Vagina (tissue), 2 donors: Measurements from ENCODE around the gene SCAF4.

Experiments used
- CTCF ChIP-seq, 3 experiments: fragments of 450-650 bp in 2 of 3; fragments of 200-600 bp in 1 of 3; sonication (generic) in 1 of 3; IDR thresholded peaks; one replicate each; pipeline ENCODE4 v1.5.1; 2017 to 2019; ENCODE audit warnings: antibody characterized with exemption in 3 of 3, mild to moderate bottlenecking in 2 of 3, moderate library complexity in 2 of 3
- POLR2AphosphoS5 ChIP-seq, 2 donors: sonication (generic); formaldehyde crosslinking; IDR thresholded peaks; one replicate each; pipeline ENCODE4 v1.9.0; 2017; ENCODE audit warnings: antibody characterized with exemption in 2 of 2, mild to moderate bottlenecking in 2 of 2, low read depth in 1 of 2; ENCODE audit not compliant: insufficient read depth in 1 of 2

GRCh38 chr21:31667132-31667531 is 64.8 kb downstream of the SCAF4 start:
- TF ChIP-seq POLR2AphosphoS5 (IDR thresholded peaks at IDR 0.05; ENCODE audit: insufficient read depth in 1 of 2, low read depth in 1 of 2) (no peak), CTCF (IDR thresholded peaks at IDR 0.05) (no peak)
